GM23248 (cell line): ENCODE data around the gene SH2D4B.

Experiments
- EZH2 ChIP-seq: fragments of 200-600 bp; sonication (generic); IDR thresholded peaks from 2 replicates; pipeline ENCODE4 v1.6.1; 2018; ENCODE audit warnings: antibody characterized with exemption, mild to moderate bottlenecking; ENCODE audit not compliant: insufficient read depth, poor library complexity, severe bottlenecking
- EZH2phosphoT487 ChIP-seq: fragments of 200-600 bp; sonication (generic); IDR thresholded peaks from 2 replicates; pipeline ENCODE4 v1.6.1; 2018; ENCODE audit warnings: antibody characterized with exemption, moderate library complexity, mild to moderate bottlenecking, low read depth; ENCODE audit not compliant: insufficient read depth

DNA sequence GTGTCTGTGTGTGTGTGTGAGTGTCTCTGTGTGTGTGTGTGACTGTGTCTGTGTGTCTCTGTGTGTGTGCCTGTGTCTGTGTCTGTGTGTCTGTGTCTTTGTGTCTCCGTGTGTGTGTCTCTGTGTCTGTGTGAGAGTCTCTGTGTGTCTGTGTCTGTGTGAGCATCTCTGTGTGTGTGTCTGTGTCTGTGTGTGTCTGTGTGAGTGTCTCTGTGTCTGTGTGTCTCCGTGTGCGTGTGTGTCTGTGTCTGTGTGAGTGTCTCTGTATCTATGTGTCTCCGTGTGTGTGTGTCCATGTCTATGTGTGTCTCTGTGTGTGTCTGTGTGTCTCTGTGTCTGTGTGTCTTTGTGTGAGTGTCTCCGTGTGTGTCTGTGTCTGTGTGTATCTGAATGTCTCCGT, 120.4 kb downstream of the SH2D4B start:
- TF ChIP-seq EZH2 (no peak), EZH2phosphoT487 (no peak)
